HG02943 (cell line): ENCODE measurements around the gene KLHL17.
"Not testable (repeated sequence)": the region's sequence is repeated elsewhere in the genome, so short reads cannot be mapped to it uniquely, and the experiment has no call there.

Experiments
- ATAC-seq: cut with Tn5 transposase; IDR thresholded peaks from one replicate; pipeline ENCODE4 v1.9.1; 2021; ENCODE audit warnings: mild to moderate bottlenecking, low read depth, moderate library complexity; ENCODE audit not compliant: unreplicated experiment

Gene KLHL17

GRCh38 chr1:978835-979743 lies 18.7 kb downstream of the KLHL17 start:
- no peak for ATAC-seq

GRCh38 chr1:979744-980072 lies 19.3 kb downstream of the KLHL17 start:
- ATAC-seq: no peak

GRCh38 chr1:980137-980571 lies 19.8 kb downstream of the KLHL17 start:
- ATAC-seq: no peak

DNA sequence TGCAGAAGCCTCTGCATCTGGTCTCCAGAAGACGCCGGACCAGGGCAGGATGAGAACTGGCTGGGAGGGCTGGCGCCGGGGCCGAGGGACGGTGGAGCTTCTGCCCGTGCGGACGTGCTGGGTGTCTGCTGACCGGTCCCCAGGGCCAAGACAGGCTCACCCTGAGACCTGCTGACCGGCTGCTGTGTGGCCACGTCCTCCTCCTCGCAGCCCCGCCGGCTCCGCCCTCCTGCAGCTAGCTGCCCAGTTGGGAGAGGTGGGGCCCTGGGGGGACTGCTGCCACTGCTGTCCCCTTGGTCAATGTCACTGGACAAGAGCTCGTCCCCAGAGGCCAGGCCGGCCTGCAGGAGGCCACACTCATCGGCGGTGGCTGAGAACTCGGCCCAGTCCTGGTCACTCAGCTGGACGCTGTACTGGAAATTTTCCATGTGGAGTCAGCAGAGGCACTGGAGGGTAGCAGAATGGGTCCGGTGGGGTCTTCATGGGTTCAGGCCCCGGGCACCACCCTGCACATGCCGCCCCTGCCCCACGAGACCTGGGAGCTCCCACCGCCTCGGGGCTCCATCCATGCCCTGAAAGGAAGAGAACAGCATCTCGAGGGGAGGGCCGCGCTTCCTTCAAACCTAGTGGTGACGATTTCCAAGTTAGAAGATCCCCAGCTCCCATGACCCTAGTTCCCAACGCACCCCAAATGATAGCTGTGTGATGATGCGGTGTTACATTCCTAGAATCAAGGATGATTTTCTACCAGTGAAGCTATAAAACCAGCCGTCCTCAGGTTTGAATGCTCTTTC lies 20.4 kb downstream of the KLHL17 start:
- no peak for ATAC-seq

GRCh38 chr1:981491-981954 lies 21.1 kb downstream of the KLHL17 start:
- ATAC-seq: no peak

DNA sequence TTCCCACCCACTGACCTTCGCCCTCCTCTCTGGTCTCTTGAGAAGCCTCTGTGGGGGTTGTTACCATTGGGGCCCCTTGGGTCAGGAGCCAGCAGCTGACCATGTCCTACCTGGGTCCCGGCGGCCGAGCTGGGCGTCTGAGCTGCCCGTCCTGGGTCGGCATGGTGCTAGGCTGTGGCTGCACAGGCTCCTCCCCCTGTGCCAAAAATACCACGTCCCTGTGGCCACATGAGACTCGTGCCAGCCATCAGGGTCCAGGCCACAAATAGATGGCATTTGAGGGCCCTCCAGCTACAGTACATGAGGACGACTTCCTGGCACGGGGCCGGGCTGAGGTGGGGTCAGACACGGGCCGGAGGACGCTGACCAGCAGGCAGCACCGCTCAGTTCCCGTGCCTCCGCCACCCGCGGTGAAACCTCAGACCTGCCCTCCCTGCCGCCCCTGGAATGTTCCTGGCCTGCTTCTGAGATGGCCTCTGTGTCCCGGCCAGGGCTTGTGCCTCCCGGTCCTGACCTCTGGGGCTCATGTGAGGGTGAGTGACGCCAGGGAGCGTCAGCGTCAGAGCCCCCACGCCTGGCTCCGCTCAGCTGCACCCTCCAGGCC lies 21.7 kb downstream of the KLHL17 start, which contains the start of gene PERM1:
TSS of gene PERM1 (minus strand) at position 139 of the 604 bp plus-strand sequence. CDS start 1,064 bp downstream, outside the sequence.
- no peak for ATAC-seq

DNA sequence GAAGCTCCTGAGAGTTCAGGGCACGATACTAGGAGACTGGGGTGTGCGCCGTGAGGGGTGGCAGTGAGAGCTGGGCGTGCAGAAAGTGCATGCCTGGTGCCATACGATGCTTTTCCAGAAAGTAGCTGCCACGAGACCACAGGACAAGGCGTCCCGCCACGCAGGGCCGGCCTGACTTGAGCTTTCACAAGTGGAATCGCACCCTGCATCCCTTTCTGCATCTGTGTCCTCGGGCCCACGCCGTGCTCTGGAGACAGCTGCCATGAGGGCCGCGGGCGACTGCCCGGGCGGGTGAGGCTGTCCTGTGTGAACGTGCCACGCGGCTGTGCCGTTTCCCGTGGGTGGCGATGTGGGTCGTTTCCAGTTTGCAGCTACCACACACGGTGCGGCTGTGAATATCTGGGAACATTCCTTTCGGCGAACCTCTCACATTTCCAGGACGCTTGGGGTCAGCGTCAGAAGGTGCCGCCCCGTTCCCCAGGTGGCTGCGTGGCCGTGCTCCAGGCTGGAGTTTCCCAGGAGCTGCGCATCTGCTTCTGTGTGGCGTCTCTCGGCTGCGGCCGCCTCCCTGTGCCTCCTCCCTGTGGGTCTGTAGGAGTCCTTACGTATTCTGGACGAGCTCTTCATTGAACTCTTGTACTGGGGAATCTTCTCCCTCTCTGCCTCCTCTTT lies 22.5 kb downstream of the KLHL17 start:
- no peak for ATAC-seq

GRCh38 chr1:983798-984475 lies 23.6 kb downstream of the KLHL17 start:
- no peak for ATAC-seq

GRCh38 chr1:984476-984814 lies 24.1 kb downstream of the KLHL17 start:
- ATAC-seq: no peak

DNA sequence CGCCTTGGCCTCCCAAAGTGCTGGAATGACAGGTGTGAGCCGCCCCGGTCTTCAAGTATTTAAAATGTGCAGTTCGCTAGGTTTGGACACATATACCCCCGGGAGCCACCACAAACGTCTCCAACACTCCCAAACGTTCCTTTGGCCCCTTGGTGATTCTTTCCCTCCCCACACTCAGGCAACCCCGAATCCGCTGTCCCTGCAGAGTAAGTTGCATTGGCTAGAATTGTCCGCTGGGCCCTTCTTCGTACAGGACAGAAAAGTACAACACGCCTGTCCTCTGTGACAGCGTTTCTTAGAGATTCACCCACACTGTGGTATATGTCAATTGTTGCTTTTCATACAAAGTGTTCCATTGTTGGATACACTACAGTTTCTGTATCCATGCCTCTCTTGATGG lies 24.7 kb downstream of the KLHL17 start:
- ATAC-seq: no peak

DNA sequence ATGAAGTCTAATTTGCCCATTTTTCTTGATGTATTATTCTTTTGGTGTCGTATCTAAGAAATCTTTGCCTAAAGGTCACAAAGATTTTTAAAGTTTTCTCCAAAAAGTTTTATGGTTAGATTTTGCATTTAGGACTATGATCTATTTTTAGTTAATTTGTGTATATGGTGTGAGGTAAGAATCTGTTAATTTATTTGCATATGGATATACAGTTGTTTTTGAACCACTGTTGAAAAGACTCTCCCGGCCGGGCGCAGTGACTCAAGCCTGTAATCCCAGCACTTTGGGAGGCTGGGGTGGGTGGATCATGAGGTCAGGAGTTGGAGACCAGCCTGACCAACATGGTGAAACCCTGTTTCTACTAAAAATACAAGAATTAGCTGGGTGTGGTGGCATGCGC lies 27.7 kb downstream of the KLHL17 start:
- ATAC-seq: not testable (repeated sequence)

DNA sequence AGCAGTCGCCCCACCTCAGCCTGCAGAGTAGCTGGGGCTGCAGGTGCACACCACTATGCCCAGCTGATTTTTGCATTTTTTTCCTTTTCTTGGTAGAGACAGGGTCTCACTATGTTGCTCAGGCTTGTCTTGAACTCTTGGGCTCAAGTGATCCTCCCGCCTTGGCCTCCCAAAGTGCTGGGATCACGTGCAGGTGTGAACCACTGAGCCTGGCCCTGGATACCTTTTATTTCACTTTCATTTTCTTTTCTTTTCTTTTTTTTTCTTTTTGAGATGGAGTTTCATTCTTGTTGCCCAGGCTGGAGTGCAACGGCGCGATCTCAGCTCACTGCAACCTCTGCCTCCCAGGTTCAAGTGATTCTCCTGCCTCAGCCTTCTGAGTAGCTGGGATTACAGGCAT lies 30.9 kb downstream of the KLHL17 start:
- ATAC-seq: not testable (repeated sequence)

DNA sequence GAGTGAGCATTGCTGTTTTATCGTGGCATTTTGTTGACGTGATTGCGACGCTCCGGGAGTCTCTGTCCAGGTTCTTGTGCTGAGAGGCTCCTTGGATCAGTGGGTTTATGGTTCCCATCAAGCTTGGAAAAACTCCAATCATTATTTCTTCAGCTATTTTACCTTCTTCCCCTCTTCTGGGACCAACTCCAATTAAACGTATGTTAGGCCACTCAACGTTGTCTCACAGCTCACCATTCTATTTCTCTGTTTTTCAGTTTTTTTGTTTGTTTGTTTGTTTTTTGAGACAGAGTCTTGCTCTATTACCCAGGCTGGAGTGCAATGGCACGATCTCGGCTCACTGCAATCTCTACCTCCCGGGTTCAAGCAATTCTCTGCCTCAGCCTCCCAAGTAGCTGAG lies 31.5 kb downstream of the KLHL17 start:
- no peak for ATAC-seq

DNA sequence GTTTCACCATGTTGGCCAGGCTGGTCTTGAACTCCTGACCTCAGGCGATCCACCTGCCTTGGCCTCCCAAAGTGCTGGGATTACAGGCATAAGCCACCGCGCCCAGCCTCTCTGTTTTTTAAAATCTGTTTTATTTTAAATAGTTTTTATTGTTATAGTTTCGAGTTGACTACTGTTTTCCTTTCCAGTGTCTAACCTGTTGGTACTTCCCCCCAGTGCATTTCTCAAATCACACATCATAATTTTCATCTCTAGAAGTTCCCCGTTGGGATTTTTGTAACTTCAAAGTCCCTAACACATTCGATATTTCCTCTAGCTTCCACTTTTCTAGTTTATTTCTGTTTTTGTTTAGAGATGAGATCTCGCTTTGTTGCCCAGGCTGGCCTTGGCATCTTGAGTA lies 32.0 kb downstream of the KLHL17 start:
- no peak for ATAC-seq

DNA sequence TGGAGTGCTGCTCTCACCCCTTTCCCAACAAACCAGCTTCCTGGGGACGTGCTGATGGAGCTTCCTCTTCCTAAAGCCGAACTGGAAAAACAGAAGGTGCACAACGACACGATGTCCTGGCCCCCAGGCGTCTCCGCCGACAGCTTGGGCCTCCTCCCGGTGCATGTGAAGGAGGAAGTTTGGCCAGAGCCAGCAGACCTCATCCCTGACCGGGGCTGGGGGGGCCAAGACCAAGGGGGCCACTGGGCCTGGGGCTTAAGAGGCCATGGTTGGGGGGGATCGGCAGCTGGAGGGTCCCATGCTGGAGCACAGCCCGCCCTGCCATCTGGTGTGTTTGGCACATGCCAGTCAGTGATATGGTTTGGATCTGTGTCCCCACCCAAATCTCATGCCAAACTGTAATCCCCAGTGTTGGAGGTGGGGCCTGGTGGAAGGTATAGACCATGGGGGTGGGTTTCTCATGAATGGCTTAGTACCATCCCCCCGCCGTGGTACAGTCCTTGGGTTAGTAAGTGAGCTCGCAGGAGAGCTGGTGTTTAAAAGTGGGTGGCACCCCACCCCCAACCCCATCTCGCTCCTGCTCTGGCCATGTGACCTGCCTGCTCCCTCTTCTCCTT lies 33.1 kb downstream of the KLHL17 start:
- ATAC-seq: no peak

GRCh38 chr1:994546-994945 lies 34.2 kb downstream of the KLHL17 start:
- not testable (repeated sequence) for ATAC-seq

DNA sequence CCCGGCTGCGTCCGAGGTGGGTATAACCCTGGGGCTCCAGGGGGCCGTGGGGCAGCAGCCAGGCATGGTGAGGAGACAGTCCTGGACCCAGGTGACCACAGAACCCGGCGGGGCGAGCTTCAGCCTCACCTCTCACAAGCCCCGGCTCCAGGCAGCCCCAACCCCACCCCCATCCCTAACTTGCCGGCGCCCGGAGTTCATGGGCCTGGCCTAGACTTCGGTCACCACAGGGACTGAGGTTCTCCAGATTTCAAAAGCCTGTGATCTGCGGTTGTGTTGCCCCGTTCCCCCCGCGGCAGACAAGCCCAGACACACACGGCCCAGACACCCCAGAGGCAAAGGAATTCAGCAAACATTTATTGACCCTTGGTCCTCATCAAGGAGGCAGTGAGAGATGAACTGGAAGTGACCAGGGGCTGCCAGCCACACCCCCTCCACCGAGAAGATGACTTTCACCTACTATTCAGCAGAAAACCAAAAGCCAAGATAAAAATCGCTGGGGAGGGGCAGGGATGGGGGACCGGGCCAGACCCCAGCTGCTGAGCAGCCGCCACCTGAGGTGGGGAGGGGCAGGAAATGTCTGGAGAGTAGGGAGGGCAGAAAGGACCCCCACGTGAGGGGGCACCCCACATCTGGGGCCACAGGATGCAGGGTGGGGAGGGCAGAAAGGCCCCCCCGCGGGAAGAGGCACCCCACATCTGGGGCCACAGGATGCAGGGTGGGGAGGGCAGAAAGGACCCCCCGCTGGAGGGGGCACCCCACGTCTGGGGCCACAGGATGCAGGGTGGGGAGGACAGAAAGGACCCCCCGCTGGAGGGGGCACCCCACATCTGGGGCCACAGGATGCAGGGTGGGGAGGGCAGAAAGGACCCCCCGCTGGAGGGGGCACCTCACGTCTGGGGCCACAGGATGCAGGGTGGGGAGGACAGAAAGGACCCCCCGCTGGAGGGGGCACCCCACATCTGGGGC lies 35.6 kb downstream of the KLHL17 start:
- ATAC-seq: no peak
